H7 (cell line): ENCODE data around the gene GRAMD2B. TPM values are rescaled to one million over a fixed set of nuclear protein-coding genes. Genes with fewer than 3 reads are reported as not detected.

ENCODE experiments used
- DNase-seq: peaks from one replicate; pipeline ENCODE4 v3.0.0; 2012
- H3K27me3 ChIP-seq: 2 replicates; pipeline ENCODE4 v1.6.0; 2011; ENCODE audit warnings: mild to moderate bottlenecking, low read length; ENCODE audit not compliant: control insufficient read depth, insufficient read depth
- H3K36me3 ChIP-seq: replicated peaks from 2 replicates; pipeline ENCODE4 v1.5.1; 2011; ENCODE audit warnings: low read length; ENCODE audit not compliant: control insufficient read depth, insufficient read depth
- H3K4me3 ChIP-seq: 2 replicates; pipeline ENCODE4 v1.5.1; 2011; ENCODE audit warnings: low read depth, mild to moderate bottlenecking, control low read depth, low read length, moderate library complexity; ENCODE audit not compliant: insufficient read depth
- total RNA-seq: library from RNA; depleted of rRNA; stranded (reverse); fragments of >200 nt; shearing (Covaris generic); gene quantifications from 2 replicates; pipeline ENCODE4 v1.2.3, GENCODE V29; 2014; rRNA removed

The GRAMD2B gene
- total RNA-seq, 1 experiment from 2014 or later, result 4.1 TPM

DNA sequence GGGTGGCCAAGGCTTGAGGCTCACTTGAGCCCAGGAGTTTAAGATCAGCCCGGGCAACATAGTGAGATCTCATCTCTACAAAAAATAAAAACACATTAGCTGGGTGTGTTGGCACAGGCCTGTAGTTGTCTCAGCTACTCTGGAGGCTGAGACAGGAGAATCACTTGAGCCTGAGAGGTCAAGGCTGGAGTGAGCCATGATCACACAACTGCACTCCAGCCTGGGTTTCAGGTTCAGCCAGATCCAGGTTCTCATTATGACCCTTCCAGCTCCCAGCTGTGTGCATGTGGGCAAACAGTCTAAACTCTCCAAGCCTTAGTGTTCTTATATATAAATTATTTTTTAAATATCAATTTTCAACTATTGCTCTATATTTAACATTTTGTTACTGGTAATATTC is 103.9 kb downstream of the GRAMD2B start:
- H3K27me3 ChIP-seq, result no peaks in the 10 kb centered on the region
- no peak for DNase-seq
- H3K36me3 ChIP-seq, result no peaks in the 10 kb centered on the region
- no peak overlapping the region for H3K4me3 ChIP-seq

DNA sequence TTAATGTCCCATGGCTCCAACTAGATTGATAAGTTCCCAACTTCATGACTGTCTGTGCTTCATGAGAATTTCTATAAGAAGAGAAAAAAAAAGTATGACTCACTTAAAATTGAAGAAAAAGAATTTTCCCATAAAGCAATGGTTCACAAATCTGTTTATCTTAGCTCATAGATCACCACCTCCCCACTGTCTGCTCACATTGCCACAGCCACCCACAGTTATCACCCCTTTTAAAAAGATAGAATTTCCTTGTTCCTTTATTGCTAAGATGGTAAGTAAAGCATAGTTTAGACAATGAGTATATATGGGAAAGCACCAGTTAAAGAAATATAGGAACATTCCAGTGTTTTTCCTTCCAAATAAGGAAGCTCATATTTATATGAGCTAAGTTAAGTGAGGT is 104.7 kb downstream of the GRAMD2B start:
- no peak for DNase-seq
- H3K36me3 ChIP-seq, result no peaks in the 10 kb centered on the region
- H3K27me3 ChIP-seq, result no peaks in the 10 kb centered on the region
- H3K4me3 ChIP-seq, result no peak overlapping the region

DNA sequence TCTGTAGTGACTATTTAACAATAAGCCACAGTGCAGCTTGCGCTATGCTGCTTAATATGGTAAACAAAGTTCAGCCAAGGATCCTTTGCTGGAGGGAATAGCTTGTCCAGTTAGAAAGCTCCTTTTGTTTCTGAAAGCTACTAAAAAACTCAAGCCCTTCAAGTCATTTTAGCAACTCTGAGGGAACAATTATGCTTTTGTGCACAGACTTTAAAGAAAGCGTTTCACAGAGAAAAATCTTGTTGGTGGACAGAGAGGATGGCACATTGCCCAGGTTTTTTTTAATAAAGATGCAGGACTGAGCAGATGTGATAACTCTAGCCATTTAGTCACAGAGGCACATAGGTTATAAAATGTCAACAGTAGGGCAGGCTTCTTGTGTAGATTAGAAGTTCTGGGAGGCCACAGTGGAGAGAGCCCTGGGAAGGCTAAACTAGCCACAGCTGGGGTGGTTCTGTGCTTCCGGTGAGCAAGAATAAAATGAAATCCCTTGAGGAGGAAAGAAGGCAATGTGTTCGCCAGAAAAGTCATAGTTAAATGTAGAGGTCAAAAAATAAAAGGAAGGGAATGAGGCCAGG is 108.4 kb downstream of the GRAMD2B start:
- DNase-seq, result no peak
- Histone ChIP-seq H3K36me3 (no peaks in the 10 kb centered on the region), H3K27me3 (no peaks in the 10 kb centered on the region), H3K4me3 (no peak overlapping the region)

DNA sequence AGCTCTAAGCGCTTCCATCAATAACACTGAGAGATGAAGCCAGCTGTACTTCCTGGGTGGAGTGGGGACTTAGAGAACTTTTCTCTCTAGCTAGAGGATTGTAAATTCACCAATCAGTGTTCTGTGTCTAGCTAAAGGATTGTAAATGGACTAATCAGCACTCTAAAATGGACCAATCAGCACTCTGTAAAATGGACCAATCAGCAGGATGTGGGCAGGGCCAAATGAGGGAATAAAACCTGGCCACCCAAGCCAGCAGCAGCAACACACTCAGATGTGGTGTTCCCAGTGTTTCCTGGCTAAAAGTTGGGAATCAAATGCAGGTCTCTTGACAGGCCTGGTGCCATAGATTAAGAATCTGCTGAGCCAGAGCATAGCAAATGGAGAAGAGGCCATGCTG is 111.3 kb downstream of the GRAMD2B start:
- no peak for DNase-seq
- no peaks in the 10 kb centered on the region for H3K27me3 ChIP-seq
- H3K36me3 ChIP-seq, result no peaks in the 10 kb centered on the region
- no peak overlapping the region for H3K4me3 ChIP-seq

DNA sequence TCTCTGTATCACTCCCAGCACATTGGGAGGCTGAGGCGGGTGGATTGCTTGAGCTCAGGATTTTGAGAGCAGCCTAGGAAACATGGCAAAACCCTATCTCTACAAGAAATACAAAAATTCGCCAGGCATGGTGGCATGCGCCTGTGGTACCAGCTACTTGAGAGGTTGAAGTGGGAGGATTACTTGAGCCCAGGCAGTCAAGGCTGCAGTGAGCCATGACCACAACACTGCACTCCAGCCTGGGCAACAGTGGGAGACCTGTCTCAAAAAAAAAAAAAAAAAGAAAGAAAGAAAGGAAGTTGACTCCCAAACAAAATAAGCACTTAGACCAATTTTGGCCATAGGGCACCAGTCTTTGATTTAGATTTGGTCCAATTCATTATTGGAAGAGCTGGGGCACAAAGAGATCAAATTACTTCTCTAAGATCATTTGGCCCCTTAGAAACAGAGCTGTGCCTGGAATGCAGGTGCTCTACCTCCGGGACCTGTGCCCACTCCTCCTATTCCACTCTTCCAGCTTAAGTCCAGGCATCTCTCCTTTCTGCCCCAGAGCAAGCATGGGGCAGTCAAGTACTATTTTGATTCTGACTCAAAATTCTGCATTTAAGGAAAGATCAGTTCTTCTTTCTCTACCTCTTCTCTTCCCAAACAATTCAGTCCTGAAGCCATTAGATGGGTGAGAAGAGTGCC is 112.8 kb downstream of the GRAMD2B start:
- no peaks in the 10 kb centered on the region for H3K36me3 ChIP-seq

DNA sequence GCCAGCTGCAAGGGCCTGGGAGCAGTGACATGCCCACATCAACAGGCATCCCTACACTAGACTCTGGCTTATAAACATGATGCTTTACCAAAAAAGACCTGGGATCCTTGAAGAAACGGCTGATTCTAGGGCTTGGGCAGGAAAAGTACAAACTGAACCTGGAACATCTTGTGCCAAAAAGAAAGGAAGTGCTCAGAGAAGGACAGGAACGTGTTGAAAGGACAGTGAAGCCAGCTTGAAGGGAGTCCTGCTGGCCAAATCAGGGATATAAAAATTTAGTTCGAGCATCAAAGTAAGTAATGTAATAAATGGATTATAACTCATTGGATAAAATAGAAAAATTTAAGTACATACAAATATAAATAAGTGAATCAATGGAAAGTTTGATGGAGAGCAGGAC is 113.7 kb downstream of the GRAMD2B start:
- no peak for DNase-seq
- H3K4me3 ChIP-seq, result no peak overlapping the region
- no peaks in the 10 kb centered on the region for H3K36me3 ChIP-seq
- H3K27me3 ChIP-seq, result no peaks in the 10 kb centered on the region

More for the DNA sequence above, 112.8 kb downstream of the GRAMD2B start:
- no peak overlapping the region for H3K4me3 ChIP-seq
- no peaks in the 10 kb centered on the region for H3K27me3 ChIP-seq
- no peak for DNase-seq

DNA sequence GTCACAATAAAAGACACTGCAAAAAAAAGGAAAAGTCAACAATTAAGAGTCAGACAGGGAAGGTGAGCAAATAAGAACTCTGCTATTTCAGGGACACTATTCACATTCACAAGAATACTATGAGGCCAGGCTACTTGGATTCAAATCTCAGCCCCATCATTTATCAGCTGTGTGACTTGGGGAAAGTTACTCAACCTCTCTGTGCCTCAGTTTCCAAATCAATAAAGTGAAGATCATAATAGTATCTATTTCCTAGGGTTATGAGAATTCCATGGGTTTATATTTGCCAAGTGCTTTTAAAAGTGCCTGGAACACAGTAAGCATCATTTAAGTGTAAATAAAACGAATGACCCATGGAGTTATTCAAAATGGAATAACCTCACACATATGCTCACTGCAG is 115.4 kb downstream of the GRAMD2B start:
- no peaks in the 10 kb centered on the region for H3K27me3 ChIP-seq
- no peak for DNase-seq

DNA sequence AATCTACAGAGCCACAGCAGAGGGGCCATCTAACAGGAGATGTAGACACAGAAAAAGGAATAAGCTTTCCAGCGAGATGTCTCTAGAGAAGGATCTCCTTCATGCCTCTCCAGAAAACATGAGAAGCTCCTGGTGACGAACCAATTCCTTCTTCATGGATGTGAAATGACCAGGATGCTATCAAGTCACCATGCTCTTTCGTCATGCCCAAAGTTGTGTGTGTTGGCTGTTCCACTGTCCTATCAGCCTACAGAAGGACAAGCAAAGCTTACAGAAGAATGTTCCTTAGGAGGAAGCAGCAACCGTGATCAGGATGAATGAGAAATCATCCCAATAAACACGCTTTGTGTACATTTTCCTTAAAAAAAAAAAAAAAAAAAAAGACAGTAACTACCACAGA is 117.4 kb downstream of the GRAMD2B start:
- no peak for DNase-seq
- peaks cover 3% of the 10 kb centered on the region for H3K36me3 ChIP-seq
- H3K27me3 ChIP-seq, result no peaks in the 10 kb centered on the region
- H3K4me3 ChIP-seq, result no peak overlapping the region

More for the DNA sequence above, 115.4 kb downstream of the GRAMD2B start:
- Histone ChIP-seq H3K36me3 (no peaks in the 10 kb centered on the region), H3K4me3 (no peak overlapping the region)

DNA sequence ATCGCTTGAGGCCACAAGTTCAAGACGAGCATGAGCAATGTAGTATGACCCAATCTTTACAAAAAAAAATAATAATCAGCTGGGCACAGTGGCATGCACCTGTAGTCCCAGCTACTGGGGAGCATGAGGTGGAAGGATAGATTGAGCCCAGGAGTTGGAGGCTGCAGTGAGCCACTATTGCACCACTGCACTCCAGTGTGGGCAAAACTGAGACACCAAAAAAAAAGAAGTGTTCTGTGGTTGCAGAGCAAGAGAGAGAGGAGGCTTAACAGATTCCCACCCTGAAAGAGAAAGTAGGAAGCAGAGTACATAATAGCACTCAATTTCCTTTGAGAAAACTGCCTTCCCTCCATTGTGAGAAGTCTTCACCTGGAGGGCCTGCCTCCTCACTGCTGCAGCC is 119.2 kb downstream of the GRAMD2B start:
- DNase-seq, result no peak
- Histone ChIP-seq H3K36me3 (peaks cover 11% of the 10 kb centered on the region), H3K4me3 (no peak overlapping the region), H3K27me3 (no peaks in the 10 kb centered on the region)

DNA sequence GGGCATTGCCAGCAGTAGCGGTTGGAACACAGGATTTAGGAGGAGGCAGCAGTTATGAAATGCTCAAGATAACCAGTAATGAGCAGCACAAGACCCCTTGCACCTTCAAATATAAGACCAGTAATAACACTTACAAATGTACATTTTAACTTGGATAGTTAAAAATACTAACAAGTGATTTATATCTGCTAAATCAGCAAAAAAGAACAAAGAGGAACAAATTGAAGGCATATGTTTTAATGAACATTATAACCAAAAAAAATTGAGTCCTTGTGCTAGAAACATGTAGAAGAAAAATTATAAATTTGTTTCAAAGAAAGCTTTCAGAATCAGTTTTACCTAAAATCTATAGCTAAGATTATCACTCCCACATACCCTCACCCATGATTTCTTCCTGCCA is 119.8 kb downstream of the GRAMD2B start:
- Histone ChIP-seq H3K27me3 (no peaks in the 10 kb centered on the region), H3K36me3 (peaks cover 15% of the 10 kb centered on the region), H3K4me3 (no peak overlapping the region)
- no peak for DNase-seq

DNA sequence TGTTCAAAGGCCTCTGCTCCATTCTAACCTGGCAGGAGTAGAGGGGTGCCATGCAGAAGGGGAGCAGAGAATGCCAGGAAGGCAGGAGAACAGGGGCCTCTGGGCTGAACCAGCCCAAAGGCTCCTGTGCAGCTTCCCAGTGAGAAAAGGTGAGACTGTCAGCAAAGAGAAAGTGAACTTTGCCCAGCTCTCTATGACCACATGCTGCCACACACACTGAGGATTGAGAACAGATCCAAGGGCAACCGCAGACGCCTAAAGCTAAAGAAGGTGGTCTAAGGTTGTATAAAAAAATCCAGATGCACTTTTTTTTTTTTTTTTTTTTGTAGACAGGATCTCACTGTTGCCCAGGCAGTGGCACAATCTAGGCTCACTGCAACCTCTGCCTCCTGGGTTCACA is 120.5 kb downstream of the GRAMD2B start:
- no peak for DNase-seq
- Histone ChIP-seq H3K27me3 (no peaks in the 10 kb centered on the region), H3K4me3 (no peak overlapping the region), H3K36me3 (peaks cover 16% of the 10 kb centered on the region)

Other genes with a start within 250 kb of the GRAMD2B start
- gene ALDH7A1, start 171.8 kb downstream of the GRAMD2B start, total RNA-seq, result 60.6 and 64.3 TPM in 2 replicates
- 26.2 and 43.1 TPM in 2 replicates for gene PHAX, start 177.5 kb downstream of the GRAMD2B start, total RNA-seq